ENCODE data around the gene FBLN2.

The FBLN2 gene

DNA sequence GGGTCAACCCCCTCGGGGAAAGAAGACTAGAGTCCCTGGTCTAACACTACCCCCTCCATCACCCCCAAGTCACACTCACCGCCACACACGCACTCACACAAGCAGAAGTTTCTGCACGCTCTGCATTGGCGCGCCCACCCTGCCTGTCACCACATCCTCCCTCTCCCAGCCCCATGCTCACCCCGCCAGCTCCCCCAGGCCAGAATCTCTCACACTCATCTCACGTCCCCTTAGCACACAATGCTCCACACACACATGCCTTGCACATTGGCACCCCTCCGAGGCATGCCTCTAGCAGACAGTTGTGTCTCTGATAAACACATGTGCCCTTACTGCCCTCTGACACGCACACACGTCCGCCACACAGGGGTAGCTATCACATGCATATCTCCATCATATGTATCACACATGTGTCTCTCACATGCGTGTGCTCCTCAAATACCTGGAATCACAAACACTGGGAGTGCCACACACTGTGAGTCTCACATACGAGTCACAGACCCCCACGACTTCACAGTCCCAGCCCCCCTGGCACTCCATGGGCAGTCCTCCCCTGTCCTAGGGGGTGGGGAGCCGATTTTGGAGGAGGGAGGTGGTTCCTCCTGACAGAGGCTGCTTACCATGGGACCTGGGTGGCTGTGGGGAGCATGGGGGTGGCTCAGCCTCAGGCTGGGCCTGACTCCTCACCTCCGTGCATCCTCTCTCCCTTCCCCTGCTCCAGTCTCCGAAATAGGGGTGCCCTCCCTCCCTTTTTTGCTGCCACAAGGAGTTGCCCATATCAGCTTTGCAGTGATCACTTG is 898 bp downstream of the FBLN2 start:
- H3K27ac ChIP-seq: no peak overlapping the region
- H3K4me3 ChIP-seq (ENCODE audit: low read depth in 1 of 2, low read length in 1 of 2): no peak overlapping the region
- peaks cover 77% of the 10 kb centered on the region for H3K27me3 ChIP-seq
- no peaks in the 10 kb centered on the region for H3K36me3 ChIP-seq
- no peaks in the 10 kb centered on the region for H3K9me3 ChIP-seq
- no peaks in the 10 kb centered on the region for H3K4me1 ChIP-seq (ENCODE audit: control insufficient read depth in 1 of 2, insufficient read depth in 1 of 2, low read depth in 1 of 2, low read length in 1 of 2)
- TF ChIP-seq, protein P1, sequence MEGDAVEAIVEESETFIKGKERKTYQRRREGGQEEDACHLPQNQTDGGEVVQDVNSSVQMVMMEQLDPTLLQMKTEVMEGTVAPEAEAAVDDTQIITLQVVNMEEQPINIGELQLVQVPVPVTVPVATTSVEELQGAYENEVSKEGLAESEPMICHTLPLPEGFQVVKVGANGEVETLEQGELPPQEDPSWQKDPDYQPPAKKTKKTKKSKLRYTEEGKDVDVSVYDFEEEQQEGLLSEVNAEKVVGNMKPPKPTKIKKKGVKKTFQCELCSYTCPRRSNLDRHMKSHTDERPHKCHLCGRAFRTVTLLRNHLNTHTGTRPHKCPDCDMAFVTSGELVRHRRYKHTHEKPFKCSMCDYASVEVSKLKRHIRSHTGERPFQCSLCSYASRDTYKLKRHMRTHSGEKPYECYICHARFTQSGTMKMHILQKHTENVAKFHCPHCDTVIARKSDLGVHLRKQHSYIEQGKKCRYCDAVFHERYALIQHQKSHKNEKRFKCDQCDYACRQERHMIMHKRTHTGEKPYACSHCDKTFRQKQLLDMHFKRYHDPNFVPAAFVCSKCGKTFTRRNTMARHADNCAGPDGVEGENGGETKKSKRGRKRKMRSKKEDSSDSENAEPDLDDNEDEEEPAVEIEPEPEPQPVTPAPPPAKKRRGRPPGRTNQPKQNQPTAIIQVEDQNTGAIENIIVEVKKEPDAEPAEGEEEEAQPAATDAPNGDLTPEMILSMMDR (IDR thresholded peaks at IDR 0.05): no peak

DNA sequence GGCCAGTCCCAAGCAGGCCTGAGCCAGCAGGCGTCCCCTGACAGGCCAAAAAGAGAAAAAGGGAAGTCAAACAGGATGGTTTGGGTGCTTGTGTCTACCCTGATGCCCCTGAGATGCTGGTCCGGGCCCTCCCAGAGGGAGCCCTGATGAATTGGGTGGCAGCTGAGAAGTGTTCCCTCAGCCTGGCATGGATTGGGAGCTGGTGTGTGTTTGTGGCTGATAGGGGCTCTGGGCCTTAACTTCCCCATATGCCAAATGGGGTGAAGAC is 1.4 kb downstream of the FBLN2 start:
- TF ChIP-seq, protein P1 (IDR thresholded peaks at IDR 0.05): no peak
- H3K4me3 ChIP-seq (ENCODE audit: low read depth in 1 of 2, low read length in 1 of 2): no peak overlapping the region
- no peaks in the 10 kb centered on the region for H3K4me1 ChIP-seq (ENCODE audit: control insufficient read depth in 1 of 2, insufficient read depth in 1 of 2, low read depth in 1 of 2, low read length in 1 of 2)
- peaks cover 71% of the 10 kb centered on the region for H3K27me3 ChIP-seq
- H3K27ac ChIP-seq: no peak overlapping the region
- no peaks in the 10 kb centered on the region for H3K36me3 ChIP-seq
- H3K9me3 ChIP-seq: no peaks in the 10 kb centered on the region

DNA sequence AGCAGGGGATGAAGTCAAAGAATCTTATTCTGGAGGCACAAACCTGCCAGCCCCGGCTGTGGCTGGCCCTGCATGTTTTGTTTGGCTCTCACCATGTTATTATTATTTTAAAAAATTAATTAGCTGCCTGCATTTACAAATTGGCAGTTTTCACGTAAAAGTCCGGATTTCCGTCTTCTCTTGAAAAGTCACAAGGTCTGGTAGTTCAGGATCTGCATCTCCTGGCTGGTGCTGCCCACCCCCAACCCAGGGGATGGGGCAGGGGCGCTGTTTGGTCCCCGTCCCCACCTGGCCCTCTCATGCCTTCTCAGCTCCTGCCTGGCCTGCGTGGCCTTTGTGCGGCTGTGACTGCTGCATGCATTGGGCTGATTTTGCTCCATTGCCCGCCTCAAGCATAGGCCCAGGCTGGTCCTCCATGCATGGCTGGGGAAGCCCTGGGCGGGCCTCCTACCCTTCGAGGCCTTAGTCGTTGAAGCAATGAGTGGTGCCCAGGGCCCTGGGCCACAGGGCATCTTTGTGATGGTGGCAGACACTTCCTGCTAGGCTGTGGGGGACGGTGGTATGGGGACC is 2.0 kb downstream of the FBLN2 start:
- TF ChIP-seq, protein P1 (IDR thresholded peaks at IDR 0.05): no peak

DNA sequence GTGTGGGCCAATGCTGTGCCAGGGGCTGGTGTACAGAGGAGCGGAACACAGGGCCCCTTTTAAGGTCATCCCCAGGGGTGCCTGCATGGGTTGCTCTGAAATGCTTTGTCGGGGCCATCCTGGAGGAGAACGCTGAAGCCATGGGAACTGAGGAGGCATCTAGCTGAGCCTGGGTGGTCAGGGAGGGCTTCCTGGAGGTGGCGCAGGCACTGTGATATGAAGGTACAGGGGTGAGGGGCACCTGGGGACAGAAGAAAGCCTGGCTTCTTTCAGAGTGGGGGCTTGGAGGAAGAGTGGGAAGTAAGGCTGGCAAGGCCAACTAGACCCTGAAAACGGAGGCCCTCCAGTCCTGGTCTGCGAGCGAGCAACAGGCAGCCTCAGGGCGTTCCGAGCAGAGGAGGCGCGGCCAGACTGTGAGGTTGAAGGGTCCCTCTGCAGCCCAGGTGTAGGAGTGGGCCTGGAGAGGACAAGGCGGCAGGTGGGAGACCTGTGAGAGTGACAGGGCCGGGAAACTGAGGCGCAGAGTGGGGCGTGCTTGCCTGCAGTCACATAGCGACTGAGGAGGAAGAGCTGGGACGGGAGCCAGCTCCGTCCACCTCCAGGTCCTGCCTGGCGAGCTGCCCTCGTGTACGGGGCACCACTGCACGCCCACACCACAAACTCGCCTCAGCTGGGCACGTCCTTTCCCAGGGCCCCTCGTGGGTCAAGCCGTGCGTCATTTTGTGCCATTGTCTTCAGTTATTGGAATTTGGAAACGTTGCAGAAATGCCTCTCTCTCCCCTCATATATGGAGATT is 4.1 kb downstream of the FBLN2 start:
- H3K9me3 ChIP-seq: no peaks in the 10 kb centered on the region
- no peak overlapping the region for H3K27ac ChIP-seq
- H3K4me3 ChIP-seq (ENCODE audit: low read depth in 1 of 2, low read length in 1 of 2): no peak overlapping the region
- H3K36me3 ChIP-seq: no peaks in the 10 kb centered on the region
- H3K4me1 ChIP-seq (ENCODE audit: control insufficient read depth in 1 of 2, insufficient read depth in 1 of 2, low read depth in 1 of 2, low read length in 1 of 2): no peaks in the 10 kb centered on the region
- TF ChIP-seq, protein P1 (IDR thresholded peaks at IDR 0.05): no peak
- peaks cover 45% of the 10 kb centered on the region for H3K27me3 ChIP-seq

More for the DNA sequence above, 2.0 kb downstream of the FBLN2 start:
- no peaks in the 10 kb centered on the region for H3K4me1 ChIP-seq (ENCODE audit: control insufficient read depth in 1 of 2, insufficient read depth in 1 of 2, low read depth in 1 of 2, low read length in 1 of 2)
- no peaks in the 10 kb centered on the region for H3K36me3 ChIP-seq
- H3K27ac ChIP-seq: no peak overlapping the region
- no peak overlapping the region for H3K4me3 ChIP-seq (ENCODE audit: low read depth in 1 of 2, low read length in 1 of 2)
- peaks cover 67% of the 10 kb centered on the region for H3K27me3 ChIP-seq
- no peaks in the 10 kb centered on the region for H3K9me3 ChIP-seq

DNA sequence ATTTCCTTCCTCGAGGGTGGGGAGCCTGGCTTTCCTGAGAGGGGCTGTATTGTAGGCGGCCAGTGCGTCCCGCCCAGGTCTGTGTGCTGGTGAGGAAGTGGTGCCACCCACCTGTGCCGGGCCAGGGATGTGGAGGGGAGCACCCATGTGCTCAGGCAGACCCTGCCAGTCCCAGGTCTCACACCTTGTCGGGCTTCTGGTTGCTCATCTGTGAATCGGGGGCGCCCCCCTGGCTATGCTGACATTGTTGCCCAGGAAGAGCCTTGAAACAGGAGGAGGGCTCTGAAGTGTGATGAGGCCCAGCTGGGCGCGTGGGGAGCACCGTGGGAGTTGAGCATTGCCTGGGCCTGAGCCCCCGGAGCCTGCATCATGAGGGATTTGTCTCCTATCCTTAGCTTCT is 4.8 kb downstream of the FBLN2 start:
- peaks cover 39% of the 10 kb centered on the region for H3K27me3 ChIP-seq
- H3K27ac ChIP-seq: no peak overlapping the region
- H3K36me3 ChIP-seq: no peaks in the 10 kb centered on the region
- H3K4me1 ChIP-seq (ENCODE audit: control insufficient read depth in 1 of 2, insufficient read depth in 1 of 2, low read depth in 1 of 2, low read length in 1 of 2): no peaks in the 10 kb centered on the region
- no peak overlapping the region for H3K4me3 ChIP-seq (ENCODE audit: low read depth in 1 of 2, low read length in 1 of 2)
- no peaks in the 10 kb centered on the region for H3K9me3 ChIP-seq
- TF ChIP-seq, protein P1 (IDR thresholded peaks at IDR 0.05): no peak

All from neutrophil (primary cell).